GM18505 (cell line): Measurements from ENCODE around the gene SMG9.

Source experiments
- ATAC-seq: cut with Tn5 transposase; IDR thresholded peaks from one replicate; pipeline ENCODE4 v1.9.1; 2021; ENCODE audit not compliant: unreplicated experiment
- POLR2A ChIP-seq: IDR thresholded peaks from 4 replicates; pipeline ENCODE4 v1.6.1; 2011; ENCODE audit warnings: borderline replicate concordance; ENCODE audit not compliant: insufficient read depth, insufficient read length; ENCODE audit errors: extremely low read depth

Gene SMG9

GRCh38 chr19:43731846-43732245, 22.9 kb downstream of the SMG9 start:
- no peak for TF ChIP-seq POLR2A
- ATAC-seq, result no peak

GRCh38 chr19:43731346-43731745, 23.4 kb downstream of the SMG9 start:
- no peak for ATAC-seq
- TF ChIP-seq POLR2A, result no peak

DNA sequence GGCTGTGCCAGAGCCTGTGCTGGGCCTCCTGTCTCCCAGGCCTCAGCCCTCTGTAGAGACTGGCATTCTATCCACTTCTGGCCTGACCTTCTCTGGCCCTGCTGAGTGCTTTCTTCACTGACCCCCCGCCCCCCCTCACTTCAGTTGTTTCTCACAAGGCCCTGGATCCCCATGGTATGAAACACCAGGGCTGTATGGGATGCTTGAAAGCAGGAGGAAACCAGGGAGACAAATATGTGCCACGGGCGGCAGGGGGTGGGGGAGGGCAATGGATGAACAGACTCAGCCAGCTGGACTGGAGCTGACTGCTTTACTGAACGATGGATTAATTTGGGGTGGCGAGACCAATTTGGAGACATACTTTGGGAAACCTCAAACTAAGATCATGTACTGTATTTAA, 24.8 kb downstream of the SMG9 start:
- ATAC-seq, result no peak

DNA sequence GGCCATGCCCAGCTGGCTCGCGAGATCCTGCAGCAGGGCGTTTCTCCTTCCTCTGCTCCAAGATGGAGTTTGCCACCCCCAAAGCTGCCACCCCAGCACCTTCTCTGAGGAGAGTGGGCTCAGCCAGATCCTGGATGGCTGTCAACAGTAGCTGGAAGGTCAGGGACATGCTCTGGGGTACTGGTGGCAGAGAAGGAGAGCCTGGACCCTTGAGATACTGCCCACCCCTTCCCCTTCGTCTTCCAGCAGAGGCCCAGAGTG, 27.2 kb downstream of the SMG9 start:
- TF ChIP-seq POLR2A, result no peak
- no peak for ATAC-seq

More for the DNA sequence above, 24.8 kb downstream of the SMG9 start:
- no peak for TF ChIP-seq POLR2A

DNA sequence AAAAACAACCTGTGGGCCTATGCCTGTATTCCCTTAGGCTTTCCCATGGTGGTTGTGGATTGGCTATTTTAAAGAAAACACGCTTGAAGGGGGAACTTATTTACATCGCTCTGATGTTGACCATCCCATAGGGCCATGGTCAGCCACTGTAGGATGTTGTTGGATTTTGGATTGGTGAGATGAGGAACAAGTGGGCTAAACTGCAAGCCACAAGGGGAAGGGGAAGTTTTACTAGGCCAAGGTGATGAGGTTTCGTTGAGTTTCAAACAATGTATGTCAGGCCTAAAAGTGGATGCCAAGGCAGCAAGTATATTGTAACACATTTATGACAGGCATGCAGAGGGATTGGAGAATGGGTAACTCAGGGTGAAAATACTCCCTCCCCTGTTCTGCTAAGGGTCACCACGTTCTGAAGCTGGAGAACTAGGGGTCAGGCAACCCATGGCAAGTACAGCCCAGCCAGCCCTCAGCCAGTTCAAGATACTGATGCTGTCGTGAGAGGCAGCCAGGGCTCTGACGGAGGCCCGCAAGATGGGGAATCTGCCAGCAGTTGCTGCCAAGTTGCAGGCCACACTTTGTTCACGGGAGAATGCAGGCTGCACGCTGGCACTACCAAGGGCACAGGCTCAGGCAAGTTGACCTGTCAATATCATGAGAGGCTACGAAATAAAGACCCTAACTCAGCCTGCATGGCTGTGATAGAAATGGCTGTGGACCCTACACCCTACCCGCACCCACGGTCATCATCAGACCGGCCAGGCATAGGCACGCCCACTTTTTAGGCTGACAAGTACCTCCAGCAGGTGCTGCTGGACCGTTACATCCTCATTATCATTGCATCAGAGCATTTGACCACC, 27.8 kb downstream of the SMG9 start:
- no peak for ATAC-seq
- TF ChIP-seq POLR2A, result no peak

DNA sequence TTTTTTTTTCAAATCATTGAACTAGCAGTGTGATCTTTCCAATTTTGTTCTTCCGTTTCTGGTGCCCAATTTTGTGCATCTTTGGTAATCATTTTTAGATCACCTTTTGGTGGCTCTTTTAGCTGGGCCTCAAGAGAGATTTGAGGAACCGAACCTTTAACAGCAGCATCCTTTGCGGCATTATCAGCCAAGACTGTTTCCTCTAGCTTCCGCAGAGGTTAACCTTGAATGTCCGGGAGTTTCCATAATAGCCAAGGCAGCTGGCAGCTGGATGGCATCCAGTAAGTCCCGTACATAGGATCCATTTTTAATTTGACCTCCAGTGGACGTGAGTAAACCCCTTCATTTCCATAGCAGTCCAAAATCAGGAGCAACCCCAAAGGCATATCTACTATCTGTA, 29.3 kb downstream of the SMG9 start:
- ATAC-seq, result no peak
- TF ChIP-seq POLR2A, result no peak

- no peak for TF ChIP-seq POLR2A
- ATAC-seq, result no peak
Measured at GRCh38 chr19:43724896-43725295, 29.9 kb downstream of the SMG9 start.

DNA sequence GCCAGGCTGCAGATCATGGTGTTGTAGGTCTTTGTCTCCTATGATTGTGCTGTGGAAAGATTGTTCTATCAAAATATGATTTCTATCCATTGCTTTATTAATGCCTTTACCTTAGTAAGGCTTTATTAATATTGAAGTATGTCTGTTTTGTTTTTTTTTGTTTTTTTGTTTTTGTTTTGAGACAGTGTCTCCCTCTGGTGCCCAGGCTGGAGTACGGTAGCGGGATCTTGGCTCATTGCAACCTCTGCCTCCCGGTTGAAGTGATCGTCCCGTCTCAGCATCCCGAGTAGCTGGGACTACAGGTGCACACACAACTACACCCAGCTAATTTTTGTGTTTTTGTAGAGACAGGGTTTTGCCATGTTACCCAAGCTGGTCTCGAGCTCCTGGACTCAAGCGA, 31.2 kb downstream of the SMG9 start:
- no peak for ATAC-seq
- TF ChIP-seq POLR2A, result no peak

- no peak for TF ChIP-seq POLR2A
- ATAC-seq, result no peak
Measured at GRCh38 chr19:43721469-43722048, 33.2 kb downstream of the SMG9 start.

GRCh38 chr19:43720936-43721335, 33.8 kb downstream of the SMG9 start:
- TF ChIP-seq POLR2A, result no peak
- ATAC-seq, result no peak

- TF ChIP-seq POLR2A, result no peak
- ATAC-seq, result no peak
Measured at GRCh38 chr19:43719918-43720317, 34.8 kb downstream of the SMG9 start.

- TF ChIP-seq POLR2A, result no peak
- ATAC-seq, result no peak
Measured at GRCh38 chr19:43719378-43719868, 35.3 kb downstream of the SMG9 start.

DNA sequence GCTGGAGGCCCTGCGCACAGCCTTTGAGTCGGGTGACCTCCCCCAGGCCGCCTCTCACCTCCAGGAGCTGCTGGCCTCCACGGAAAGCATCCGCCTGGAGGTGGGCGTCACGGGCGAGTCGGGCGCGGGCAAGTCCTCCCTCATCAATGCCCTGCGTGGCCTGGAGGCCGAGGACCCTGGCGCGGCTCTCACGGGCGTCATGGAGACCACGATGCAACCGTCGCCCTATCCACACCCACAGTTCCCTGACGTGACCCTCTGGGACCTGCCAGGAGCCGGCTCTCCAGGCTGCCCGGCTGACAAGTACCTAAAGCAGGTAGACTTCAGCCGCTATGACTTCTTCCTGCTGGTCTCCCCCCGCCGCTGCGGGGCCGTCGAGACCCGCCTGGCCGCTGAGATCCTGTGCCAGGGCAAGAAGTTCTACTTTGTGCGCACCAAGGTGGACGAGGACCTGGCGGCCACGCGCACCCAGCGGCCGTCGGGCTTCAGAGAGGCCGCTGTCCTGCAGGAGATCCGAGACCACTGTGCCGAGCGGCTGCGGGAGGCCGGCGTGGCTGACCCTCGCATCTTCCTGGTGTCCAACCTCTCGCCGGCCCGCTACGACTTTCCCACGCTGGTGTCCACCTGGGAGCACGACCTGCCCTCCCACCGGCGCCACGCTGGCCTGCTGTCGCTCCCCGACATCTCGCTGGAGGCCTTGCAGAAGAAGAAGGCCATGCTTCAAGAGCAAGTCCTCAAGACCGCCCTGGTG, 36.0 kb downstream of the SMG9 start:
- no peak for TF ChIP-seq POLR2A
- no peak for ATAC-seq

DNA sequence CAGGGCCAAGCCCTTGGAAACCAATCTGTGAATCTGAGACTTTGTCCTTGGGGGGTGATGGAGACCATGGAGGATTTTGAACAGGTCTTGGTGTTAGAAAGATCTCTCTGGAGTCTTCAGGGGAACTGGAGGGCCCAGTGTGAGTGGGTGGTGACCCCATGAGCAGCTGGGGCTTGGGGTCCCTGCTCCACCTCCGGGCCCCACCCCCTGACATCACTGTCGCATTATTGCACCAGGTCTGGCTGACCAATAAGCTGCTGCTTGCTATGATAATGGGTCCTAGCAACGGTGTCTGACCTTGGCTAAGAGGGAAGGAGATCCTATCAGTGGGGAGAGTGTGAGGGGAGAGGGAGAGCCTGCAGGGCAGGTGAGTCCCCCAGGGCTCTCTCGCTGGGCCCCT, 39.0 kb downstream of the SMG9 start, which contains the start of gene IRGC:
Gene IRGC (plus strand): TSS at position 301 of the 400 bp plus-strand sequence. CDS start 2,483 bp downstream, outside the sequence.
- no peak for TF ChIP-seq POLR2A
- ATAC-seq, result no peak
